Skeletal muscle tissue (tissue), 4 donors: ENCODE data around the gene FGF5. TPM values are rescaled to one million over a fixed set of nuclear protein-coding genes. Genes with fewer than 3 reads are reported as not detected.
"Not testable (repeated sequence)": the region's sequence is repeated elsewhere in the genome, so short reads cannot be mapped to it uniquely, and the experiment has no call there.

Source experiments
- H3K27ac ChIP-seq: one replicate; pipeline ENCODE4 v1.7.0; 2013; ENCODE audit warnings: mild to moderate bottlenecking, low read depth, low read length, inconsistent platforms
- H3K27me3 ChIP-seq, 3 donors: one replicate each; pipeline ENCODE4 v1.7.0; 2013; ENCODE audit warnings: low read length in 3 of 3; ENCODE audit not compliant: control insufficient read depth in 3 of 3, insufficient read depth in 3 of 3
- H3K36me3 ChIP-seq, 3 donors: one replicate each; pipeline ENCODE4 v1.7.0; 2013; ENCODE audit warnings: low read length in 3 of 3; ENCODE audit not compliant: control insufficient read depth in 3 of 3, insufficient read depth in 3 of 3
- H3K4me1 ChIP-seq, 3 donors: one replicate each; pipeline ENCODE4 v1.7.0; 2013; ENCODE audit warnings: low read length in 3 of 3, mild to moderate bottlenecking in 3 of 3; ENCODE audit not compliant: control insufficient read depth in 3 of 3, insufficient read depth in 3 of 3
- H3K4me3 ChIP-seq, 3 donors: one replicate each; pipeline ENCODE4 v1.7.0; 2013; ENCODE audit warnings: low read length in 3 of 3
- H3K9ac ChIP-seq, 3 donors: one replicate each; pipeline ENCODE4 v1.7.0; 2013; ENCODE audit warnings: low read length in 3 of 3, mild to moderate bottlenecking in 3 of 3, moderate library complexity in 2 of 3, low read depth in 1 of 3
- H3K9me3 ChIP-seq, 3 donors: one replicate each; pipeline ENCODE4 v1.7.0; 2013; ENCODE audit warnings: low read length in 3 of 3; ENCODE audit not compliant: control insufficient read depth in 3 of 3
- total RNA-seq: library from RNA; depleted of rRNA; stranded (reverse); fragments of >200 nt; gene quantifications from one replicate; pipeline ENCODE4 v1.2.3, GENCODE V29; 2014
- donor health status: Osteomylitis.

The FGF5 gene
- total RNA-seq, 1 donor from 2014 or later, result 0.52 TPM

GRCh38 chr4:80232707-80233370, 33.6 kb upstream of the FGF5 start:
- Histone ChIP-seq H3K4me3 (no peak overlapping the region), H3K27me3 (peaks cover 0 to 3% (median 0%) of the 10 kb centered on the region in 3 donors), H3K4me1 (no peaks in the 10 kb centered on the region), H3K36me3 (no peaks in the 10 kb centered on the region), H3K9ac (no peak overlapping the region), H3K9me3 (no peaks in the 10 kb centered on the region), H3K27ac (no peak overlapping the region)

- Histone ChIP-seq H3K36me3 (no peaks in the 10 kb centered on the region), H3K27me3 (peaks cover 0 to 3% (median 0%) of the 10 kb centered on the region in 3 donors), H3K4me1 (no peaks in the 10 kb centered on the region), H3K4me3 (no peak overlapping the region), H3K27ac (no peak overlapping the region), H3K9ac (no peak overlapping the region), H3K9me3 (no peaks in the 10 kb centered on the region)
These were observed 33.1 kb upstream of the FGF5 start for GRCh38 chr4:80233390-80233789.

- no peak overlapping the region for H3K9ac ChIP-seq
- H3K9me3 ChIP-seq, result no peaks in the 10 kb centered on the region
- no peaks in the 10 kb centered on the region for H3K4me1 ChIP-seq
- no peak overlapping the region for H3K27ac ChIP-seq
- H3K36me3 ChIP-seq, result no peaks in the 10 kb centered on the region
- H3K4me3 ChIP-seq, result no peak overlapping the region
- H3K27me3 ChIP-seq, result peaks cover 0 to 3% (median 0%) of the 10 kb centered on the region in 3 donors
These were observed 31.0 kb upstream of the FGF5 start for GRCh38 chr4:80235451-80235850.

GRCh38 chr4:80237992-80238391, 28.5 kb upstream of the FGF5 start:
- Histone ChIP-seq H3K4me3 (no peak overlapping the region), H3K27ac (no peak overlapping the region), H3K36me3 (no peaks in the 10 kb centered on the region), H3K4me1 (no peaks in the 10 kb centered on the region), H3K9ac (no peak overlapping the region), H3K9me3 (no peaks in the 10 kb centered on the region), H3K27me3 (peaks cover 0 to 3% (median 2%) of the 10 kb centered on the region in 3 donors)

GRCh38 chr4:80239480-80240150, 26.8 kb upstream of the FGF5 start:
- no peak overlapping the region for H3K9ac ChIP-seq
- H3K9me3 ChIP-seq, result no peaks in the 10 kb centered on the region

GRCh38 chr4:80240976-80241375, 25.5 kb upstream of the FGF5 start:
- no peak overlapping the region for H3K9ac ChIP-seq
- no peaks in the 10 kb centered on the region for H3K9me3 ChIP-seq
- no peak overlapping the region for H3K4me3 ChIP-seq
- no peaks in the 10 kb centered on the region for H3K4me1 ChIP-seq
- H3K27me3 ChIP-seq, result peaks cover 3 to 9% (median 8%) of the 10 kb centered on the region in 3 donors
- H3K36me3 ChIP-seq, result no peaks in the 10 kb centered on the region
- no peak overlapping the region for H3K27ac ChIP-seq

More at GRCh38 chr4:80239480-80240150, 26.8 kb upstream of the FGF5 start:
- H3K36me3 ChIP-seq, result no peaks in the 10 kb centered on the region
- H3K27ac ChIP-seq, result no peak overlapping the region
- H3K27me3 ChIP-seq, result peaks cover 3 to 9% (median 8%) of the 10 kb centered on the region in 3 donors
- no peaks in the 10 kb centered on the region for H3K4me1 ChIP-seq
- no peak overlapping the region for H3K4me3 ChIP-seq

- no peaks in the 10 kb centered on the region for H3K4me1 ChIP-seq
- no peak overlapping the region for H3K27ac ChIP-seq
- no peak overlapping the region for H3K4me3 ChIP-seq
- H3K9ac ChIP-seq, result no peak overlapping the region
- no peaks in the 10 kb centered on the region for H3K36me3 ChIP-seq
- H3K27me3 ChIP-seq, result peaks cover 3 to 12% (median 6%) of the 10 kb centered on the region in 3 donors
- H3K9me3 ChIP-seq, result no peaks in the 10 kb centered on the region
These were observed 23.0 kb upstream of the FGF5 start for GRCh38 chr4:80243274-80244018.

- H3K9me3 ChIP-seq, H3K4me3 ChIP-seq, H3K36me3 ChIP-seq, H3K9ac ChIP-seq, H3K27ac ChIP-seq, H3K4me1 ChIP-seq: not testable (repeated sequence)
- peaks cover 3 to 14% (median 6%) of the 10 kb centered on the region in 3 donors for H3K27me3 ChIP-seq
These were observed 19.0 kb upstream of the FGF5 start for GRCh38 chr4:80247484-80247883.

GRCh38 chr4:80249144-80249543, 17.3 kb upstream of the FGF5 start:
- H3K4me1 ChIP-seq, result no peaks in the 10 kb centered on the region
- H3K27ac ChIP-seq, result no peak overlapping the region
- no peaks in the 10 kb centered on the region for H3K9me3 ChIP-seq
- no peak overlapping the region for H3K4me3 ChIP-seq
- H3K9ac ChIP-seq, result no peak overlapping the region
- no peaks in the 10 kb centered on the region for H3K36me3 ChIP-seq
- H3K27me3 ChIP-seq, result peaks cover 0 to 6% (median 0%) of the 10 kb centered on the region in 3 donors

GRCh38 chr4:80252427-80252826, 14.0 kb upstream of the FGF5 start:
- H3K27me3 ChIP-seq, result peaks cover 0 to 10% (median 3%) of the 10 kb centered on the region in 3 donors
- no peak overlapping the region for H3K4me3 ChIP-seq
- H3K9ac ChIP-seq, result no peak overlapping the region
- H3K4me1 ChIP-seq, result no peaks in the 10 kb centered on the region
- no peaks in the 10 kb centered on the region for H3K9me3 ChIP-seq
- no peak overlapping the region for H3K27ac ChIP-seq
- no peaks in the 10 kb centered on the region for H3K36me3 ChIP-seq
